ENCODE measurements around the gene MMP25.

The MMP25 gene

GRCh38 chr16:3035289-3035971, 10.9 kb upstream of the MMP25 start:
- no peak for DNase-seq (ENCODE audit: low spot score)
- TF ChIP-seq CTCF (IDR thresholded peaks at IDR 0.05; ENCODE audit: extremely low read depth, missing control alignments): no peak

GRCh38 chr16:3035972-3036725, 10.2 kb upstream of the MMP25 start:
- no peak for DNase-seq (ENCODE audit: low spot score)
- no peak for TF ChIP-seq CTCF (IDR thresholded peaks at IDR 0.05; ENCODE audit: extremely low read depth, missing control alignments)

GRCh38 chr16:3036726-3037315, 9.5 kb upstream of the MMP25 start, which contains the start of gene BICDL2:
Gene BICDL2, minus strand, starts transcription at chr16:3036944. Its CDS starts 1,448 bp downstream, at chr16:3035496.
- no peak for DNase-seq (ENCODE audit: low spot score)
- TF ChIP-seq CTCF (IDR thresholded peaks at IDR 0.05; ENCODE audit: extremely low read depth, missing control alignments): no peak

GRCh38 chr16:3038256-3038655, 8.1 kb upstream of the MMP25 start:
- no peak for TF ChIP-seq CTCF (IDR thresholded peaks at IDR 0.05; ENCODE audit: extremely low read depth, missing control alignments)
- no peak for DNase-seq (ENCODE audit: low spot score)

DNA sequence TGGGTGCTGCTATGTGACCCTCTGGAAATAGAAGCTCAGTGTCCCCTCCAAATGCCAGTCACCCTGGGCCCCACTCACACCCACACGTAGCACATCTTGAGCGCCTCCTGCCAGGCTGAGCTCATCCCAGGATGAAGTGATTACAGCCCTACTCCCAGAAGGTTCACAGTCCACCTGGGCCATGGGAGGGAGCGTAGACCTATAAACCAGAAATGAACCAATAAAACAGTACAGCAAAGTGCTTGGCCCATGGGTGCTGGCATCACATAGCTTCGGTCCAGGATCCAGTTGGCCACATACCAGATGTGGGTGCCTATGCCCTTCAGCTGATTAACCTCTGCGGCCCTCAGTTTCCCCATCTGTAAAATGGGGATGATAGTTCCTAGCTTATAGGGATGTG, 7.5 kb upstream of the MMP25 start:
- no peak for TF ChIP-seq CTCF (IDR thresholded peaks at IDR 0.05; ENCODE audit: extremely low read depth, missing control alignments)
- DNase-seq (ENCODE audit: low spot score): no peak

DNA sequence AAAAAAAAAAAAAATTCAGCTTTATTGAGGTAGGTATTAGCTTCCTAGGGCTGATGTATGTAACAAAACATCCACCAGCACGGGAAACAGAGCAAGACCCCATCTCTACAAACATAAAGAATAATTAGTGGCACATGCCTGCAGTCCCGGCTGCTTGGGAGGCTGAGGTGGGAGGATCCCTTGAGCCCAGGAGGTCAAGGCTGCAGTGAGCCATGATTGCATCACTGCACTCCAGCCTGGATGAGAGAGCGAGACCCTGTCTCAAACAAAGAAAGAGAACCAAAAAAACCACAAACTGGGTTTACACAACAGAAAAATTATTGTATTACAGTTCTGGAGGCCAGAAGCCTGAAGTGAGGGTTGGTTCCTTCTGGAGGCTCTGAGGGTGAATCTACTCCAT, 4.0 kb upstream of the MMP25 start:
- no peak for TF ChIP-seq CTCF (IDR thresholded peaks at IDR 0.05; ENCODE audit: extremely low read depth, missing control alignments)
- no peak for DNase-seq (ENCODE audit: low spot score)

- DNase-seq (ENCODE audit: low spot score): no peak
- TF ChIP-seq CTCF (IDR thresholded peaks at IDR 0.05; ENCODE audit: extremely low read depth, missing control alignments): no peak
These were observed 1.7 kb upstream of the MMP25 start for GRCh38 chr16:3044708-3045107.

Data from GM20000 (cell line).